Pons (tissue), 1 donor: Measurements from ENCODE around the gene RANBP9.

ENCODE experiments used
- DNase-seq: peaks from one replicate; pipeline ENCODE4 v3.0.0-alpha.2; 2016; ENCODE audit warnings: low spot score

RANBP9 gene

DNA sequence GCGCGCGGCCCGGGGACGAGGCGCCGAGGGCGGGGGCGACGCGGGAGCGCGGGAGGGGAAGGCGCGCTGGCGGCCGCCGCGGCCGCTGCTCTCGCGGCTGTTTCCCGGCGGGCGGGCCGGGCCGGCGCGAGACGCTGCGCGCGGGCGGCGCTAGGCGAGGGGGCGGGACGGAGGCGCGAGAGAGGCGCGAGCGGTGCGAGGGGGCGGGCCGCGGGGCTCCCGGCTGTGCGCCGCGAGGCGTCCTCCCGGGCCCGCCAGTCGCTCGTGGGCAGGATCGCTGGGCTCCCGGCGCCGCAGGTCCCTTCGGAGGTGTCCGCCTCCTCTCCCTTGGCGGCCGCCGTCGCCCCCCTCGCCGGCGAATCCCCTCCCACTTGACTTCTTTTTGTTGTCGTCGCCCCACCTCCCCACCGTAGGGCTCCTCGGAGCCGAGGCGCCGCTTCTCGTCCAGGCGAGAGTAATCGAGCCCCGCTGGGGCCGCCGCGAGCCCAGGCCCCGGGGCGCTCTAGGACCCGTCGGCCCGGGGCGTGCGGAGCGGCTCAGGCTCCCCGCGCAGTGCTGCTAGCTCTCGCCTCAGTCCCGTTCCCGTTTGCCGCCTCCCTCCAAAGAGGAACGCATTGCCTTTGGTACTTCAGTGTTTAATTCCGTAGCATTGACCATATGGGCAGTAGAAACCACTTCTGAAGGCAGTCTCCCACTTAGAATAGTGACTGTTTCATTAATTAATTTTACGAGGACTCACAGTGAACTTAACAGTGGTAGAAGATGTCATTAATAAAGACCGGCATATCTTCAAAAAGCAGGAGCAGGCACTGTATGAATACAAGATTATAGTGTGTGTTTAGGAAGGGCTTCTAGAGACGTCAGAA, at the start of gene RANBP9:
Gene RANBP9 (minus strand): TSS at position 103 of the 866 bp plus-strand sequence. CDS start 330 bp downstream, outside the sequence.
- DNase-seq = peak; percentile 81

DNA sequence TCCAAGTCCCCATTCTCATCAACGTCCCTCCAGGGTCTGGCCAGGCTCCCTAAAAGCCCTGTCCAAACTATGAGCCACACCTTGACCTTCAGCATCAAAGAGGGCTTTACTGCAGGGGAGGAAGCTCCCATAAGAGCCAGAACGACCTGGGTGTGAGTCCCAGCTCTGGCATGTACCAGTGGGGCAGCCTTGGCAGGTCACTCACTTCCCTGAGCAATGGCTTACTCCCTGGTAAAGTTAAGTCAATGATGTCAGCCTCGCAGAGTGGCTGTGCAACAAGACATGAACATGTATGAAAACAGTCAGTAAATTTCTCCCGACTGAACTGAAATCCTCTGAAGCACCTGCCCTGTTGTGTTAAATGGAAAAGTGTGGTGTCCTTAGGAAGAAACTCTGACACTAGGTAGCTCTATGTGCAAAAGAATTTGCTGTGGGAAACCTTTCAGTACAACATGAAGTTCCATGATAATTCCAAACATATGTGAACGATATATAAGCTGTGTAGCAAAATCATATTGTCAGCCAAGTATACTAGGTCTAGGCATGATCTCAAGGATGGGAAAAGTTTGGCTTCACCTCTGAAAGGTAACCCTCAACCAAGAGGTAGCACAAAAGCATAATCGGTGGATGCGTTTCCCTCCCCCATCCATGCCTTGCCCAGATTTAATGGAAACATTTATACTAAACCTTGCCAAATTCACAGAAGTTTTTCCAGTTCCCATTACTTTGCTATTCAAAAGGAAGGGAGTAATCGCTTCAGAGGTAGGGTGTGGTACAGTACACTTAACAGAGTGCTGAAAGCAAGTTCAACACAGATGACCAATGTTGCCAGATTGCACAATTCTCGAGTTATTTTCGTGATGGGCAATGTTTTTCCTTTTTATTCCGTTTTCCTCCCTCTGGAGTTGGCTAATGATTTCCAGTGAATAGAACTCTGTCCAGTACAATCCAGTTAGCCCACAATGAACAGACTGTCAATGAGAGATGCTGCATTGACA, 49.0 kb upstream of the RANBP9 start:
- no peak for DNase-seq

DNA sequence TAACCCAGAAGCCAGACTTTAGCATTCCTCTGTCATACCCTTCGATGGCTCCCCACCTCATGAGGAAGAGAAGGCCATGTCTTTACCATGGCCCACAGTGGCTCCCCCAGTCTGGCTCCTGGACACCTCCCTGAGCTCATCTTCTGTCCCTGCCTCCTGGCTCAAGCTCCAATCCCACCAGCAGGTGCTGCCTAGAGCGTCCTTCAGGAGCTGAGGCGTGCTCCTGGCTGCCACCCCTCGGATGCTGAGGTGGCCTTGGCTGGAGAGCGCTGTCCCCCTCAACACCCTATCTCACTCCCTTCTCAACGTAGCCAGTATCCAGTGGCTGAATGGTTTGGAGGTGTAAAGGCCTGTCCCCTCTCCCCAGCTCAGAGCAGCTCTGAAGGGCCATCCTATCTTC, 47.4 kb upstream of the RANBP9 start:
- no peak for DNase-seq

DNA sequence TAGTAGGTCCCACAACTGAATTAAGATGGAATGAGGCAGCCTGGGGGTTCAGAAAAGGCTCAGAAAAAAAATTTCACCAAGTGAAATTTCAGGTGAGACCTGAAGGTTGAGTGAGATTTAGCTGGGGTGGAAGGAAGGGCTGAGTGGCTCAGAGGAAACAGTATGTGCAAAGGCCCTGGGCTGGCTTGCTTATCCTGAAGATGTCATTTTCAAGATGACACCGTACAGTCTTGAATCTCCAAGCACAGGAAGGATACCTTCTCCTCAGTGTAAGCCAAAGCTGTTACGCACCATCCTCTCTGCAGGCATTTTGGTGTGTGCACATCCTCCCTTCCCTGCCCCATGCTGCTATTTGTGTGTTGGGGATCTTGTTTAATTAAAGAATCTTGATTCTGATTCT, 43.0 kb upstream of the RANBP9 start:
- no peak for DNase-seq

DNA sequence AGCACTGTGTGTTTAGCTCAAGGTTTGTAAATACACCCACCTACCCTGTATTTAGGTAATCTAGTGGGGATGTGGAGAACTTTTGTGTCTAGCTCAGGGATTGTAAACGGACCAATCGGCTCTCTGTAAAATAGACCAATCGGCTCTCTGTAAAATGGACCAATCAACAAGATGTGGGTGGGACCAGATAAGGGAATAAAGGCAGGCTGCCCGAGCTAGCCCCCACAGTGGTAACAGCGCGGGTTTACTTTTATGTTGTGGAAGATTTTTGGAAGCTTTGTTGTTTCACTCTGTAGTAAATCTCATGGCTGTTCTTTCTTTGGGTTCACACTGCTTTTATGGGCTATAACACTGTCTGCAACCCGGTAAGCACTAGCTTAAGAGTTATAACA, 32.1 kb upstream of the RANBP9 start:
- no peak for DNase-seq

DNA sequence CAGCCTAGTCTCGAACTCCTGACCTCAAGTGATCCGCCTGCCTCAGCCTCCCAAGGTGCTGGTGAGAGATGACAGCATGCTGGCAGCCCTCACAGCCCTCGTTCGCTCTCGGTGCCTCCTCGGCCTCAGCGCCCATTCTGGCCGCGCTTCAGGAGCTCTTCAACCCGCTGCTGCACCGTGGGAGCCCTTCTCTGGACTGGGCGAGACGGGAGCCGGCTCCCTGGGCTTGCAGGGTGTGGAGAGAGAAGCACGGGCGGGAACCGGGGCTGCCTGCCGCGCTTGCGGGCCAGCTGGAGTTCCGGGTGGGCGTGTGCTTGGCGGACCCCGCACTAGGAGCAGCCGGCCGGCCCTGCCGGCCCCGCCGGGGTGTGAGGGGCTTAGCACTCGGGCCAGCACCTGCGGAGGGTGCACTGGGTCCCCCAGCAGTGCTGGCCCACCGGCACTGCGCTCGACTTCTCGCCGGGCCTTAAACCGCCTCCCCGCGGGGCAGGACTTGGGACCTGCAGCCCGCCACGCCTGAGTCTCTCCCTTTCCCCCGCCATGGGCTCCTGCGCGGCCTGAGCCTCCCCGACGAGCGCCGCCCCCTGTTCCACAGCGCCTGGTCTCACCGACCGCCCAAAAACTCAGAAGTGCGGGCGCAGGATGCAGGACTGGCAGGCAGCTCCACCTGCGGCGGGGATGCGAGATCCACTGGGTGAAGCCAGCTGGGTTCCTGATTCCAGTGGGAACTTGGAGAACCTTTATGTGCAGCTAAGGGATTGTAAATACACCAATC, 31.5 kb upstream of the RANBP9 start:
- no peak for DNase-seq

DNA sequence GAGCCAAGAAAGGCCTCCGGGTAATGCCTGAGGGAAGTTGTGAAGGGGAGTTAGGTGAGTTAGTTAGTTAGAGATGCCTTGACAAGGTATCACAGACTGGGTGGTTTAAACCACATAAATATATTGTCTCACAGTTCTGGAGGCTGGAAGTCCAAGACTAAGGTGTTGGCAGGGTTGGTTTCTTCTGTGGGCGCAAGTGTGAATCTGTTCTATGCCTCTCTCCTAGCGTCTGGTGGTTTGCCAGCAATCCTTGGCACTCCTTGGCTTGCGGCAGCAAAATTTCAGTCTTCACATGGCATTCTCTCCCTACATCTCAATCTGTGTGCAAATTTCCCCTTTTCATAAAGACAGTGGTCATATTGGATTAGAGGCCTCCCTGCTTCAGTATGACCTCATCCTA, 29.7 kb upstream of the RANBP9 start:
- no peak for DNase-seq

DNA sequence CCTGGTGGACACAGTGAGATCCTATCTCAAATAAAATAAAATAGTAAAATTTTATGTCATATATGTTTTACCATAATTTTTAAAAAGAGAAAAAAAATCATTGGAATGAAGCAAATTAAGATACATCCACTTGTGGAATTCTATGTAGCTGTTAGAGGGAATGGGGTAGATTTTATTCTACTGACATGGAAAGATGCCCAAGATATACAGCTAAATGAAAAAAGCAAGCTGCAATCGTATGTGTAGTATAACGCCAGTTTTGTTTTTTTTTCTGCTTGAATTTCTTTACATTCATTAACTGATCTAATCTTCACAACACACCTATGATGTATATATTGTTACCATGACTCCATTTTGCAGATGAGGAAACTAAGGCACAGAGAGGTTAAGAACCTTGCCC, 23.4 kb upstream of the RANBP9 start:
- DNase-seq = no peak

DNA sequence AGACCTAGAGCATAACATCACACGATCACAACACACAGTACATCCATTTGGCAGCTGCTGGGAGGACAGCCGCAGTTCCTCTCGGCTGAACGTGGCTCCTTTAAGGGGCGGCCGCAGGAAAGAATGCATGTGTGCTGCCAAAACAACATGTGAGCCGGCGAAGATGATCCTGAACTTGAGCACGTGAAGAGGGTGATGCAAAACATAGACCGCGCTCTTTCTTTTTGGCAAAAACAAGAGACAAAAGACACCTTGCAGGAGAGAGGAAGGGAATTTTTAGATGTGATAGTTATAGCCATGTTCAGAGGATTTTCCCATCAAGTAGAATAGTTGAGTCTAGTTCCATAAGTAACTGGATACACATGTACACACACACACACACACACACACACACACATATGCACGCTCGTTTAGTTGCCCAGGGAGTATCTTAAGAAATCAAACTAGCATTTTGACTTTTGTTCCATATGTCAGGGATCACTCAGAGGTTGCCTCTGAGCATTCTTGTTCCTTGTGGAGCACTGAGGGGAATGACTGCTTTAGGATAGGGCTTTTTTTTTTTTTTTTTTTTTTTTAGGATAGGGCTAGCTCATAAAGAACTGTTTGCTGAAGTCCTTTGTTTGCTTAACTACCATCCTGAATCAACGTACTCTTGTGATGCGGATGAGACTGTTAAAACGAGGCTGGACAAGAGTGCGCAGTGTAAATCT, 21.7 kb upstream of the RANBP9 start:
- DNase-seq = no peak

DNA sequence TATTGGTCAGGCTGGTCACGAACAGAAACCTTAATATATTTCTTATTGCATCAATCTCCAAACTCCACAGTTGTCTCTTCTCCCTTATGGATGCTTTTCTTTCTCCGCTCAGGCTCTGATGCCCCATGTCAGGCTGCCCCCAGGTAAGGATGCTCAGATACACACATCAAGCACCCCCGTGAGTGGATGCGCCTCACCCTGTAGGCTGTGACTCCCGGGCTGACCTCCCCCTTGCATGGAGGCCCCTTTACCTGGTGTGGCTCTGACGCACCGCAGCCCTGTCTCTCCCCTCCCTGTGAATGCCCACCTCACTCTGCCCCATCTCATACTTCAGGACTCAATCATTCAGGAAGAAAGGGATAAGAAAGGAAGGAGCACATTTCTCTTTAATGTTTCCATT, 19.1 kb upstream of the RANBP9 start:
- no peak for DNase-seq

DNA sequence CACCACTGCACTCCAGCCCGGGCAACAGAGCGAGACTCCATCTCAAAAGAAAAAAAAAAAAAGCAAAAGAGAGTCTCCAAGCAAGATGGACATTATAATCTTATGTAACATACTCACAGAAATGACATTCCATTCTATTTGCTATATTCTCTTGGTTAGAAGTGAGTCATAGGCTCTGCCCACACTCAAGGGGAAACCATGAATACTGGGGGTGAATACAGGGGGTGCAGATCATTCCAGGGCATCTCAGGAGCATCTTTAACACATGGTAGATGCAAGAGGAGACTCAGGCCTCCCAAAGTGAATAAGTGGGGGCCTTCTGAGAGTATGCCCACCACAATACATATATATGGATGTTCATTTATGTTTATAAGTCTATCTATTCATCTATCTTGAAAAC, 18.3 kb upstream of the RANBP9 start:
- DNase-seq = no peak

DNA sequence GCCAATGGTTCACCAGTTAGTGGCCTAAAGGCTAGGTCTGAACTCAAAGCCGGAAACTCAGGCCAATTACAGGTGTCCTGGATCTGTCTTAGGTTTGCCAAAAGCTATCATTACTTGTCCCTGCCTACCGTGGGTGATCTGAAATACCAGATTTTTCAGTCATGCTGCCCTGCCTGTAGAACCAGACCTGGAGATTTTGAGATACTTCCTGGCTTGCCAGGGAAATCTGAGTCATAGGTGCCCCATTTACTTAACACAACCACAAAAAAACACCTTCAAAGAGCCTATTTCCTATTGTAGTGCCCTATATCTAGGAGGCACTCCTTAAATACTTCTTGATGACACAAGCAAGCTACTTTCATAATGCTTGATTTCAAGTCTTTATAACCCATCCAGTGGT, 13.9 kb upstream of the RANBP9 start:
- DNase-seq = no peak

DNA sequence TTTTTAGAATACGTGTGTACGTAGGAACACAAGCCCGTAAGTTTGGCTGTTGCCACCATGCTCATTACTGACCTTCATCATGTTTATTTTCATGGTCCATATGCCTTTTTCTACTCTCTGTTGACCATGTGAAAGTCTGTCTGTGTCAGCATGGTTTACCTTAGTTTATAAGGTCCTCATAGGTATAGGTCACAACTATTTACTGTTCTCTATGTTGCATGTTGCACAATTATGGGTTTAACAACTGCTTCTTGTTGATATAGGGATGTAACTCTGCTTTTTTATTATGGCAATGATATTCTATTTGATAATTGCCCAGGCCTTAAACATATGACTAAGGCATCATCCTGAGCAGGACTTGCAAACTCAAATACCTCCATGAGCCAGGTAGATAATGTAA, 13.4 kb upstream of the RANBP9 start:
- no peak for DNase-seq

DNA sequence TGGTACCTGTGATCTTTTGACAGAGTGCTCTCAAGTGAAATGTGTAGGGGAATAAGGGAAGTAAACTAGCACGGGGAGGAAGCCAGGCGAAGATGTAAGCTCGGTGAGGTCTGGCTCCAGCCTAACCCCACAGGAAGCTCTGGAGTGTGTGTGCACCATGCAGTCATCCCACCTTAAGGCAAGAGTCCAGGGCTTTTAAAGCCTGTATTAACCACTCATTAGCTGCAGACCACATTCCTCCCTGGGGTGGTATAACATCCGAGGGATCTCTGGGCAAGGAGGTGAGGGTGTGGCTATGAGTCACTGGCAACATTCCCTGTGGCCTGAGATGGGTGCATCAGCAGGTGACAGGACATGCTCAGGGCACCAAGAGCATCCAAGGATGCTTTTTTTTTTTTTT, 12.5 kb upstream of the RANBP9 start:
- DNase-seq = no peak

DNA sequence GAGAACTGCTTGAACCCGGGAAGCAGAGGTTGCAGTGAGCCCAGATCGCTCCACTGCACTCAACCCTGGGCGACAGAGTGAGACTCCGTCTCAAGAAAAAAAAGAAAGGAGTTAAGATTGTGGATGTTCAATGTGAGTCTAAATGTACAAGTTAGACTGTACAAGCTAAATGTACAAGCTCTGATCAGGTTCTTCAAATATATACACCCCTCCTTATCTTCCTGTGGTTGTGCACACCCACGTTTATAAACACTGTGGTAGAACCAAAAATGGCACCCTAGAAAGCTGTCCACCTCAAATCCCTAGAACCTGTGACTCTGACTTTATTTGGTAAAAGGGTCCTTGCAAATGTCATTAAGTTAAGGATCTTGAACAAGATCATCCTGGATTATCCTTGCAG, 11.2 kb upstream of the RANBP9 start:
- no peak for DNase-seq

DNA sequence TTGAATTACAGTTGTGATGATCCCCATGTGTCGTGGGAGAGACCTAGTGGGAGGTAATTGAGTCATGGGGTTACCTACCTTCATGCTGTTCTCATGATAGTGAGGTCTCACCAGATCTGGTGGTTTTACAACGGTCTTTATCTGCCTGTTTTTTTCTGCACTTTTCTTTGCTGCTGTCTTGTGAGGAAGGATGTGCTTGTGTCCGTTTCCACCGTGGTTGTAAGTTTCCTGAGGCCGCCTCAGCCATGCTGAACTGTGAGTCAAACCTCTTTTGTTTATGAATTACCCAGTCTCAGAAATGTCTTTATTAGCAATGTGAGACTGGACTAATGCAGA, 6.5 kb upstream of the RANBP9 start:
- no peak for DNase-seq

DNA sequence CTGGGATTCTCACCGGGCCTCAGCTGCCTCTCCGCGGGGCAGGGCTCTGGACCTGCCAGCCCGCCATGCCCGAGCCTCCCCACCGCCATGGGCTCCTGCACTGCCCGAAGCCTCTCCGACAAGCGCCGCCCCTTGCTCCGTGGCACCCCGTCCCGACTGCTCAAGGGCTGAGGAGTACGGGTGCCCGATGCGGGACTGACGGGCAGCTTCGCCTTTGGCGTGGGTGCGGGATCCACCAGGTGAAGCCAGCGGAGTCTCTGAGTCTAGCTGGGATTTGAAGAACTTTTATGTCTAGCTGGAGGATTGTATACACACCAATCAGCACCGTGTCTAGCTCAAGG, 5.3 kb upstream of the RANBP9 start:
- no peak for DNase-seq

DNA sequence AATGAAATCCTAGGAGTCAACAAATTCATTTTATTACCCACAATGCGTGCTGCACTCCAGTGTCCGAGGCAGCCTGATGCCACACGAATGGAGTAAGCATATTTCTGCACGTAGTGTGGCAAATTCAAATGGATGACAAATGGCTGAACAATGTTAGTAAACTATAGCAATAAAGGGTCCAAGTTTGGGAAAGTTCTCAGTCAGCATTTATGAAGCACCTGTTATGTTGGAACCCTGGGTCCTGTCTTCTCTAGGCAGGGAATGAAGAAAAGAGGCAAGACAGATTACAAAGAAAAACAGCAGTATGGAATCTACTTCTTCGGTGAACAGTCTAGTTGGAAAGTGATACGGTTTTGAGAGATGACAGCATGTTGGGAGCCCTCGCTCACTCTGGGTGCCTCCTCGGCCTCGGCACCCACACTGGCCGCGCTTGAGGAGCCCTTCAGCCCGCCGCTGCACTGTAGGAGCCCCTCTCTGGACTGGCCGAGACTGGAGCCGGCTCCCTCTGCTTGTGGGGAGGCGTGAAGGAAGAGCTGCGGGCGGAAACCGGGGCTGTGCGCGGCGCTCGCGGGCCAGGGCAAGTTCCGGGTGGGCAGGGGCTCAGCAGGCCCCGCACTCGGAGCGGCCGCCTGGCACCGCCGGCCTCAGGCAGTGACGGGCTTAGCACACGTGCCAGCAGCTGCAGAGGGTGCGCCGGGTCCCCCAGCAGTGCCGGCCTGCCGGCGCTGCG, 4.8 kb upstream of the RANBP9 start:
- DNase-seq = no peak

DNA sequence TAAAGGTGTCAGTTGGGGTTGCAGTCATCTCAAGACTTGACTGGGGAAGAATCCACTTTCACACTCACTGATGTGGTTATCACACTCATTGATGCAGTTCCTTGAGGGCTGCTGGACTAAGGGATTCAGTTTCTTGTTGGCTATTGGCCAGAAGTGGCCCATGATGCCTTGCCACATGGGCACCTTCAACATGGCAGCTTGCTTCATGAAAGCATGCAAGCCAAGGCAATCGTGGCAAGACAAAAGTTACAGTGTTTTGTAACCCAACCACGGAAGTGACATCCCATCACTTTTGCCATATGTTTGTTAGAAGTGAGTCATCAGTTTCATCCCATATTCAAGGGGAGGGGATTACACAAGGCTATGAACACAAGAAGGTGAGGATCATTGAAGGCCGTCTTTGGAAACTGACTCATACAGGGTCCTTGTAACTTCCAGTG, 3.8 kb upstream of the RANBP9 start:
- no peak for DNase-seq

DNA sequence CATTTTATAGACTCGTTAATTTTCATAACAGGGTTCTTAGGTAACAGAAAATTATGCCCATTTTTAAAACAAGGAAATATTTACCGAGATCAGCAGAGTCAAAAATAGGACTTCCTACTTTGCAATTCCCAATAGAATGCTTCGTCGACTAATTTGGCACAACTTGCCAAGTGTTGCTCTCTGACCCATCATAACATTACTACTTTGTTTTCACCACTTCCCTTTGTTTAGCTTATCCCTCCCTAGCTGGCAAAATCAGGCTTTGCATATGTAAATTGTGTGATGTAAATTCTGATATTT, 914 bp upstream of the RANBP9 start:
- DNase-seq = peak; percentile 73

DNA sequence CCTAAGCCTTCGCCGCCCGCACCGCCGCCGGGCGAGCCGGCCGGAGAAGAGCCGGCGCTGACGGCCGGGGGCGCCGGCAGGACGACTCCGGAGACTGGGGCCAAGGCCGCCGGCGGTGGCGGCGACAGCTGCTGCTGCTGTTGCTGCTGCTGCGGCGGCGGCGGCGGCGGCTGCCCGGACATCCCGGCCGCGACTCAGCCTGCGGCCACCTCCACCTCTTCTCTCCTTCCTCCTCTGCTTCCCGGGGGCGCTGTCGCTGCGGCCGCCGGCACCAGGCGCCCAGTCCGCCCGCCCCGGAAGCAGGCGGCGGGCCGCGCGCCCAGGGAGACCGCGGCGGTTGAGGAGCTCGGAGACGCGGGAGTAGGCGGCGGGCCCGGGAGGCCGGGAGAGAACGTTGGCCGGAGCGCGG, 307 bp downstream of the RANBP9 start:
- DNase-seq = no peak
